Adrenal gland (tissue), 5 donors: ENCODE measurements around the gene MT1B.

Experiments
- POLR2A ChIP-seq, 2 donors: fragments of 450-650 bp; IDR thresholded peaks; one replicate each; pipeline ENCODE4 v1.6.1; 2017; ENCODE audit warnings: antibody characterized with exemption in 2 of 2, mild to moderate bottlenecking in 2 of 2, moderate library complexity in 1 of 2
- TF ChIP-seq, protein P1 (sequence below), 6 experiments: fragments of 450-650 bp in 4 of 6; fragments of 200-600 bp in 2 of 6; sonication (generic) in 1 of 6; IDR thresholded peaks; 1 replicate in 5 of 6; 2 replicates in 1 of 6; pipeline versions ENCODE4 v1.5.1 to v1.8.0; 2016 to 2021; ENCODE audit warnings: antibody characterized with exemption in 6 of 6, mild to moderate bottlenecking in 2 of 6, moderate library complexity in 1 of 6
- donor health status: DM: no; HTN: no; CAD: no.

DNA sequence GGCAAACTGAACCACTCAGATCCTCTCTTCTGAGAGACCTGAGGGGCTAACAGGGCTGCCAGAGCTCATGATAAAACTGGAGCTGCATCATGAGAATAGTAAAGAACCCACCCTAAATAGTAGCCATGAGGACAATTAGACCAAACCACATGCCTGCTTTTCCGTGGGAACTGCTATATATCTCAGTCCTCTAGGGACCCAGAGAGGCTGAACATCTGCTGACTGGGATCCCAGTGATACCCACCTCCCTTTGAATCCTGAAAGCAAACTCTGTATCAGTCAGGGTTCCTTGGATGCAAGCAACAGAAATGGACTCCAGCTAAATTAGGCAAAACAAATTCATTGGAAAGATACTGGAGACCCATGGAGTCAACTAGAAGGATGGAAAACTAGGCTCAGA, 37.1 kb downstream of the MT1B start:
- TF ChIP-seq, protein P1, sequence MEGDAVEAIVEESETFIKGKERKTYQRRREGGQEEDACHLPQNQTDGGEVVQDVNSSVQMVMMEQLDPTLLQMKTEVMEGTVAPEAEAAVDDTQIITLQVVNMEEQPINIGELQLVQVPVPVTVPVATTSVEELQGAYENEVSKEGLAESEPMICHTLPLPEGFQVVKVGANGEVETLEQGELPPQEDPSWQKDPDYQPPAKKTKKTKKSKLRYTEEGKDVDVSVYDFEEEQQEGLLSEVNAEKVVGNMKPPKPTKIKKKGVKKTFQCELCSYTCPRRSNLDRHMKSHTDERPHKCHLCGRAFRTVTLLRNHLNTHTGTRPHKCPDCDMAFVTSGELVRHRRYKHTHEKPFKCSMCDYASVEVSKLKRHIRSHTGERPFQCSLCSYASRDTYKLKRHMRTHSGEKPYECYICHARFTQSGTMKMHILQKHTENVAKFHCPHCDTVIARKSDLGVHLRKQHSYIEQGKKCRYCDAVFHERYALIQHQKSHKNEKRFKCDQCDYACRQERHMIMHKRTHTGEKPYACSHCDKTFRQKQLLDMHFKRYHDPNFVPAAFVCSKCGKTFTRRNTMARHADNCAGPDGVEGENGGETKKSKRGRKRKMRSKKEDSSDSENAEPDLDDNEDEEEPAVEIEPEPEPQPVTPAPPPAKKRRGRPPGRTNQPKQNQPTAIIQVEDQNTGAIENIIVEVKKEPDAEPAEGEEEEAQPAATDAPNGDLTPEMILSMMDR (IDR thresholded peaks at IDR 0.05), result no peak
- no peak for TF ChIP-seq POLR2A (IDR thresholded peaks at IDR 0.05)
